ENCODE data around the gene PLA2G4D.

PLA2G4D gene

DNA sequence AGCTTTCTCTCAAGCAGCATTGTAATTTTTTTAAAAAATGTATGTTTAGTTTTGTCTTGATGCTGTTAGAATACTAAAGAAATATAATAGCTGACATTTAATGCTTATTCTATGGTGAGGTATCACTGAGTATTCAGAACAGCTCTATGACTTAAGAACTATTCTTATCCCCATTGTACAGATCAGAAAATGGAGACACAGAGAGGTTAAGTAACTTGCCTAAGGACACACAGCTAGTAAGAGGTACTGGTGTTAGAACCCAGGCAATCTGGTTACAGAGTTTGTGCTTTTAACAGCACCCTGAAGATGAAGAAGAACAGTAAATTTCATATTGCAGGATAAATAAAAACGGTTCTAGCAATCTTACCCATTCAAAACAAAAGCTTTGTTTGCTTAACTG lies 15.5 kb downstream of the PLA2G4D start:
- Histone ChIP-seq H3K9me3 (ENCODE audit: low read length) (no peaks in the 10 kb centered on the region), H3K36me3 (ENCODE audit: insufficient read depth, low read length) (no peaks in the 10 kb centered on the region), H3F3A (ENCODE audit: insufficient read depth, low read length) (no peaks in the 10 kb centered on the region), H3K4me3 (ENCODE audit: low read depth, low read length, poor library complexity, severe bottlenecking) (no peak overlapping the region), H3K9me2 (ENCODE audit: low read depth, low read length) (no peaks in the 10 kb centered on the region), H3K9ac (ENCODE audit: low read length) (no peak overlapping the region), H3K27ac (ENCODE audit: low read depth, low read length, poor library complexity, severe bottlenecking) (no peak overlapping the region), H4K20me1 (ENCODE audit: insufficient read depth, low read length) (no peaks in the 10 kb centered on the region), H3K27me3 (ENCODE audit: insufficient read depth, low read length) (no peaks in the 10 kb centered on the region), H2AFZ (ENCODE audit: low read length) (no peak overlapping the region), H3K4me1 (ENCODE audit: insufficient read depth, low read length, severe bottlenecking) (no peaks in the 10 kb centered on the region), H3K79me2 (ENCODE audit: insufficient read depth, low read length) (no peaks in the 10 kb centered on the region), H3K4me2 (ENCODE audit: low read length) (no peak overlapping the region)
- TF ChIP-seq EZH2 (IDR thresholded peaks at IDR 0.05; ENCODE audit: borderline replicate concordance, low read length) (no peak), CTCF (IDR thresholded peaks at IDR 0.05; ENCODE audit: low read length) (no peak)

- H3K9me2 ChIP-seq (ENCODE audit: low read depth, low read length) = no peaks in the 10 kb centered on the region
- no peaks in the 10 kb centered on the region for H3K4me1 ChIP-seq (ENCODE audit: insufficient read depth, low read length, severe bottlenecking)
- no peak overlapping the region for H3K27ac ChIP-seq (ENCODE audit: low read depth, low read length, poor library complexity, severe bottlenecking)
- no peak overlapping the region for H3K4me3 ChIP-seq (ENCODE audit: low read depth, low read length, poor library complexity, severe bottlenecking)
- TF ChIP-seq EZH2 (IDR thresholded peaks at IDR 0.05; ENCODE audit: borderline replicate concordance, low read length) = no peak
- TF ChIP-seq CTCF (IDR thresholded peaks at IDR 0.05; ENCODE audit: low read length) = no peak
- no peaks in the 10 kb centered on the region for H3K9me3 ChIP-seq (ENCODE audit: low read length)
- H2AFZ ChIP-seq (ENCODE audit: low read length) = no peak overlapping the region
- H3K9ac ChIP-seq (ENCODE audit: low read length) = no peak overlapping the region
- H3K27me3 ChIP-seq (ENCODE audit: insufficient read depth, low read length) = no peaks in the 10 kb centered on the region
- no peaks in the 10 kb centered on the region for H3F3A ChIP-seq (ENCODE audit: insufficient read depth, low read length)
- H3K4me2 ChIP-seq (ENCODE audit: low read length) = no peak overlapping the region
- H3K79me2 ChIP-seq (ENCODE audit: insufficient read depth, low read length) = no peaks in the 10 kb centered on the region
- H4K20me1 ChIP-seq (ENCODE audit: insufficient read depth, low read length) = no peaks in the 10 kb centered on the region
- H3K36me3 ChIP-seq (ENCODE audit: insufficient read depth, low read length) = no peaks in the 10 kb centered on the region
These were observed 16.7 kb downstream of the PLA2G4D start for GRCh38 chr15:42077689-42078088.

GRCh38 chr15:42073418-42073817 lies 20.9 kb downstream of the PLA2G4D start:
- no peak overlapping the region for H3K27ac ChIP-seq (ENCODE audit: low read depth, low read length, poor library complexity, severe bottlenecking)
- H3K9me3 ChIP-seq (ENCODE audit: low read length) = no peaks in the 10 kb centered on the region
- no peaks in the 10 kb centered on the region for H4K20me1 ChIP-seq (ENCODE audit: insufficient read depth, low read length)
- no peak overlapping the region for H2AFZ ChIP-seq (ENCODE audit: low read length)
- H3K9me2 ChIP-seq (ENCODE audit: low read depth, low read length) = no peaks in the 10 kb centered on the region
- TF ChIP-seq CTCF (IDR thresholded peaks at IDR 0.05; ENCODE audit: low read length) = no peak
- no peak for TF ChIP-seq EZH2 (IDR thresholded peaks at IDR 0.05; ENCODE audit: borderline replicate concordance, low read length)
- no peak overlapping the region for H3K4me3 ChIP-seq (ENCODE audit: low read depth, low read length, poor library complexity, severe bottlenecking)
- H3K4me2 ChIP-seq (ENCODE audit: low read length) = no peak overlapping the region
- no peaks in the 10 kb centered on the region for H3K79me2 ChIP-seq (ENCODE audit: insufficient read depth, low read length)
- no peaks in the 10 kb centered on the region for H3K36me3 ChIP-seq (ENCODE audit: insufficient read depth, low read length)
- H3F3A ChIP-seq (ENCODE audit: insufficient read depth, low read length) = no peaks in the 10 kb centered on the region
- H3K9ac ChIP-seq (ENCODE audit: low read length) = no peak overlapping the region
- H3K4me1 ChIP-seq (ENCODE audit: insufficient read depth, low read length, severe bottlenecking) = no peaks in the 10 kb centered on the region
- H3K27me3 ChIP-seq (ENCODE audit: insufficient read depth, low read length) = no peaks in the 10 kb centered on the region
